NOMO-1 (cell line): ENCODE results near the gene SLC39A8.
"Not testable (repeated sequence)": the region's sequence is repeated elsewhere in the genome, so short reads cannot be mapped to it uniquely, and the experiment has no call there.

Experiments used
- DNase-seq, 2 experiments: peaks; one replicate each; lab custom pipeline; 2025; ENCODE audit not compliant: unreplicated experiment in 2 of 2; lab: John Stamatoyannopoulos, UW

The SLC39A8 gene

GRCh38 chr4:102305666-102306065, 39.6 kb downstream of the SLC39A8 start:
- no peak for DNase-seq

- DNase-seq: no peak
These were observed 42.5 kb downstream of the SLC39A8 start for GRCh38 chr4:102302762-102303161.

- DNase-seq: no peak
These were observed 44.1 kb downstream of the SLC39A8 start for GRCh38 chr4:102301167-102301566.

- peak in 1 of 2 experiments; percentile 33 for DNase-seq
These were observed 45.8 kb downstream of the SLC39A8 start for GRCh38 chr4:102299354-102300107.

- peak in 1 of 2 experiments; percentile 47 for DNase-seq
These were observed 46.6 kb downstream of the SLC39A8 start for GRCh38 chr4:102298716-102299115.

- DNase-seq: no peak
These were observed 50.0 kb downstream of the SLC39A8 start for GRCh38 chr4:102295153-102295862.

- no peak for DNase-seq
These were observed 56.8 kb downstream of the SLC39A8 start for GRCh38 chr4:102288497-102288896.

GRCh38 chr4:102285831-102286230, 59.5 kb downstream of the SLC39A8 start:
- DNase-seq: no peak

- DNase-seq: no peak
These were observed 64.0 kb downstream of the SLC39A8 start for GRCh38 chr4:102281171-102281839.

- not testable (repeated sequence) for DNase-seq
These were observed 72.0 kb downstream of the SLC39A8 start for GRCh38 chr4:102273317-102273716.

GRCh38 chr4:102272318-102272717, 73.0 kb downstream of the SLC39A8 start:
- no peak for DNase-seq

GRCh38 chr4:102268355-102268754, 76.9 kb downstream of the SLC39A8 start:
- no peak for DNase-seq

GRCh38 chr4:102263024-102263787, 82.1 kb downstream of the SLC39A8 start:
- peak in 1 of 2 experiments; percentile 30 for DNase-seq

- DNase-seq: no peak
These were observed 85.6 kb downstream of the SLC39A8 start for GRCh38 chr4:102259702-102260101.

GRCh38 chr4:102259081-102259480, 86.2 kb downstream of the SLC39A8 start:
- no peak for DNase-seq

GRCh38 chr4:102256321-102256720, 89.0 kb downstream of the SLC39A8 start:
- no peak for DNase-seq

GRCh38 chr4:102253860-102254259, 91.4 kb downstream of the SLC39A8 start:
- DNase-seq: no peak

- DNase-seq: no peak
These were observed 93.1 kb downstream of the SLC39A8 start for GRCh38 chr4:102252171-102252570.

- DNase-seq: no peak
These were observed 94.9 kb downstream of the SLC39A8 start for GRCh38 chr4:102250341-102250740.

GRCh38 chr4:102247041-102247440, 98.2 kb downstream of the SLC39A8 start:
- no peak for DNase-seq

GRCh38 chr4:102246416-102246815, 98.9 kb downstream of the SLC39A8 start:
- DNase-seq: no peak
